Stimulated activated CD4-positive, alpha-beta T cell treated with anti-CD3 and anti-CD28 coated beads, Interleukin-15, amount 100 ng/mL, for 24 hours (primary cell): Measurements from ENCODE around the gene FBXW4.

Source experiments
- DNase-seq: peaks from one replicate; pipeline ENCODE4 v3.0.0-alpha.2; 2020

The FBXW4 gene

GRCh38 chr10:101694674-101695403 lies at the start of gene FBXW4:
Gene FBXW4, minus strand, starts transcription at chr10:101695170. Its CDS starts 65 bp downstream, at chr10:101695105.
- peak; percentile 86 for DNase-seq

- DNase-seq: no peak
These were observed 49.3 kb upstream of the FBXW4 start for GRCh38 chr10:101744267-101744666.

- no peak for DNase-seq
These were observed 47.0 kb upstream of the FBXW4 start for GRCh38 chr10:101741938-101742337.

- DNase-seq: no peak
These were observed 41.7 kb upstream of the FBXW4 start for GRCh38 chr10:101736666-101737065.

GRCh38 chr10:101732096-101732495 lies 37.1 kb upstream of the FBXW4 start:
- DNase-seq: no peak

GRCh38 chr10:101726115-101726387 lies 31.1 kb upstream of the FBXW4 start:
- DNase-seq: no peak

- DNase-seq: no peak
These were observed 30.5 kb upstream of the FBXW4 start for GRCh38 chr10:101725296-101726114.

- no peak for DNase-seq
These were observed 29.5 kb upstream of the FBXW4 start for GRCh38 chr10:101724446-101724845.

GRCh38 chr10:101723176-101723575 lies 28.2 kb upstream of the FBXW4 start:
- DNase-seq: no peak

- DNase-seq: no peak
These were observed 26.8 kb upstream of the FBXW4 start for GRCh38 chr10:101721806-101722205.

- no peak for DNase-seq
These were observed 25.7 kb upstream of the FBXW4 start for GRCh38 chr10:101720606-101721230.

GRCh38 chr10:101718690-101719275 lies 23.8 kb upstream of the FBXW4 start:
- DNase-seq: no peak

GRCh38 chr10:101716891-101717659 lies 22.1 kb upstream of the FBXW4 start:
- DNase-seq: peak; percentile 25

GRCh38 chr10:101712997-101713396 lies 18.0 kb upstream of the FBXW4 start:
- DNase-seq: no peak

GRCh38 chr10:101710793-101711192 lies 15.8 kb upstream of the FBXW4 start:
- DNase-seq: no peak

- DNase-seq: no peak
These were observed 15.2 kb upstream of the FBXW4 start for GRCh38 chr10:101710059-101710695.

GRCh38 chr10:101709359-101710058 lies 14.5 kb upstream of the FBXW4 start:
- no peak for DNase-seq

- no peak for DNase-seq
These were observed 13.9 kb upstream of the FBXW4 start for GRCh38 chr10:101708870-101709269.

GRCh38 chr10:101708073-101708472 lies 13.1 kb upstream of the FBXW4 start:
- no peak for DNase-seq

- no peak for DNase-seq
These were observed 9.4 kb upstream of the FBXW4 start for GRCh38 chr10:101704331-101704730.

GRCh38 chr10:101696632-101697031 lies 1.7 kb upstream of the FBXW4 start:
- no peak for DNase-seq
